ENCODE results near the gene CSH2. TPM values are rescaled to one million over a fixed set of nuclear protein-coding genes. Genes with fewer than 3 reads are reported as not detected.
"Not testable (repeated sequence)": the region's sequence is repeated elsewhere in the genome, so short reads cannot be mapped to it uniquely, and the experiment has no call there.

Gene CSH2
- total and polyA plus RNA-seq, 4 experiments from 2014 or later, result not detected

DNA sequence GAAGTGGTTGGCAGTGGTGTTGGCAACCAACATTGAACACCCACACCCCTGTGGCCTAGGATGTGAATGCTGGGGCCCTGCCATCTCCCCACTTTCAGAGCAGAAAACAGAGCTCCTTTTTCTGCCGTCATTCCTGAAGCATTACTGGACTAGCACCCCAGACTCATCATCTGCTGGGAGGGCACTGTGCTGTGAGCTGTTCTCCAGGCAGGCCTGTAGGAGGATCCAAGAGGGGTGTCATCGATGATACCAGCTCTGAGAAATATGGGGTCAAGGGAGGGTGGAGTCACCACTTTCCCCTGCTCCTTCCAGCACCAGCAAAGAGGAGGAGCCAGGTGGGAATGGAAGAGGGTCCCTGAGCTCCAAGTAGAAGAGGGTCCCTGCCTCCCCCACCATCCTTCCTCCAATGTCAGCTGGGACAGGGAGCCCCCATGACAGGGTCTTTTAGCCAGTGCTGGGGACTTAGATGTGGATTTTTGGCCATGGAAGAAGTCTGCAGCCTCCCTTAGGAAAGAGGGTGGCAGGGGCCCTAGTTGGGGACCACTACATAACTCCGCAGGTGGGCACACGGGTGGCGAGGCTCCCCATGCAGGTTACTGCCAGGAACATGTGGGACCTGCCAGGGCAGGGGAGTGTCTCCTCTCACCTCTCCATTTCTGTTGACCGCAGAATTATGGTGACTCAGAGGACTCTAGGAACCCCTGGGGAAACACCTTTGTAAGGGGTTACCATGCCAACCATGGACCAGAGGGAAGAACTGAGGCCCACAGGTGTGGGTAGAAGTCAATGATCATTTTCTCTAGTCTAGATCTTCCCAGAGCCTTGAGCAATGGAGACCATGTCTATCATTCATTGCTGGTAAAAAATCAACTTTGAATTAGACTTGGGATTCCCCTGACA, 25.7 kb upstream of the CSH2 start:
- H3K27me3 Mint-ChIP-seq; H3K4me1 ChIP-seq (ENCODE audit: insufficient read depth, low read length); intact Hi-C loops (cut with micrococcal nuclease); H3K9me3 Mint-ChIP-seq; H3K36me3 Mint-ChIP-seq; H3K4me3 Mint-ChIP-seq; H3K27ac ChIP-seq (ENCODE audit: low read depth, low read length); H3K9me3 ChIP-seq (ENCODE audit: control insufficient read depth in 1 of 2, low read length in 2 of 2); H3K4me3 ChIP-seq (ENCODE audit: low read length in 2 of 2); H3K27me3 ChIP-seq (ENCODE audit: insufficient read depth, low read length); H3K36me3 ChIP-seq (ENCODE audit: insufficient read depth, low read length); POLR2A ChIA-PET (ENCODE audit: partially characterized antibody): not testable (repeated sequence)
- CTCF ChIA-PET (ENCODE audit: partially characterized antibody), result interaction anchor here (1.1 kb wide), 1 partner anchor 17 kb away, joined by 4 read pairs; no protein-coding TSS in a partner anchor
- H3K4me1 Mint-ChIP-seq, result peaks cover 3 to 12% (median 4%) of the 10 kb centered on the region in 4 donors
- peak; percentile 27 to 83 (median 32) for DNase-seq
- peak overlapping the region in 1 of 7 donors; percentile 46 for H3K27ac Mint-ChIP-seq

DNA sequence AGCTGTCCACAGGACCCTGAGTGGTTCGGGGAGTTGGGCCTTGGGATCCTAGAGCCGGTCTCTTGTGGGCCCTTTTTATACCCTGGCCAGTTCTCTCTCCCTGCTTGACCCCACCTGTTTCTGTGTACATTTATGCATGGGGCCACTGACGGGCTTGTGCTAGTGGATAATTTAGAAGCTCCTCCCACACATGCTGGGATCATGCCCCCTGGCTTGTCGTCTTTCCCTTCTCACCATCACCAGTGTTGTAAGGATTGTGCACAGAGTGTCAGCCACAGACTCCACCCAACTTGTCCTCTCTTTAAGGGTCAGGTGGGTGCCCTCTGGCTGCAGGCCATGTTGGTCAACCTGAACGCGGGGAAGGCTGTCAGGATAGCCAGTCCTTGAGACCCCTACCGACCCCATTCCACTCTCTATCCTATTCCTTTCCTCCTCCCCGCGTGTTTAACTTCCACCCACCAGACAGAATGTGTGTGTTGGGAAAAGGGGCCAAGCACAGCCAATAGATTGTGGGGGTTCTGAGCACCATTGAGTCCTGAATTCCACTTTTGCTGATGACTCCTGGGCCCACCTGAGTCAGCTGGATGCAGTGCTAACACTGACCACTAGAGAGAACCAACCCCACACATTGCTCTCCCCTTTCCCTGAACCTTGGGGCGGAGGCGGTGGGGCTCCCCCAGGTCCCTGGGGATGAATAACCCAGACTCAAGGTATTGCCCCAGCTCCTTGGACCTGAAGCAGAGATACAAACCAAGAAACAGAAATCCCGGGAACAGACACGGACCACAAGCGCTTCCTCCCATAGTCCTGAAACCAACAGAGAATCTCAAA, 23.3 kb upstream of the CSH2 start, which contains the start of gene CSH1:
TSS of gene CSH1 (minus strand) at position 51 of the 831 bp plus-strand sequence. CDS start 63 bp downstream, outside the sequence.
- intact Hi-C loops (cut with micrococcal nuclease); H3K36me3 Mint-ChIP-seq; CTCF ChIA-PET (ENCODE audit: partially characterized antibody): not testable (repeated sequence)

DNA sequence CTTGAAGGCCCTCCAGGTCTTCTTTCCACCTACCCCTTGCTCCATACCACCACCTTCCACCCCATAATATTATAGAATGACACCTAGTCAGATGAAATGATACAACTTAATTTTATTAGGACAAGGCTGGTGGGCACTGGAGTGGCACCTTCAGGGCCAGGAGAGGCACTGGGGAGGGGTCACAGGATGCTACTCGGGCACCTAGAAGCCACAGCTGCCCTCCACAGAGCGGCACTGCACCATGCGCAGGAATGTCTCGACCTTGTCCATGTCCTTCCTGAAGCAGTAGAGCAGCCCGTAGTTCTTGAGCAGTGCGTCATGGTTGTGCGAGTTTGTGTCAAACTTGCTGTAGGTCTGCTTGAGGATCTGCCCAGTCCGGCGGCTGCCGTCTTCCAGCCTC, 21.3 kb upstream of the CSH2 start:
- CTCF ChIA-PET (ENCODE audit: partially characterized antibody); intact Hi-C loops (cut with micrococcal nuclease): not testable (repeated sequence)

More for the DNA sequence above, 23.3 kb upstream of the CSH2 start, which contains the start of gene CSH1:
- H3K4me1 Mint-ChIP-seq; H3K27ac ChIP-seq (ENCODE audit: low read depth, low read length); DNase-seq; H3K9me3 ChIP-seq (ENCODE audit: control insufficient read depth in 1 of 2, low read length in 2 of 2); H3K27me3 Mint-ChIP-seq; POLR2A ChIA-PET (ENCODE audit: partially characterized antibody); H3K4me1 ChIP-seq (ENCODE audit: insufficient read depth, low read length); H3K4me3 ChIP-seq (ENCODE audit: low read length in 2 of 2); H3K27ac Mint-ChIP-seq; H3K36me3 ChIP-seq (ENCODE audit: insufficient read depth, low read length); H3K9me3 Mint-ChIP-seq; H3K4me3 Mint-ChIP-seq; H3K27me3 ChIP-seq (ENCODE audit: insufficient read depth, low read length): not testable (repeated sequence)

DNA sequence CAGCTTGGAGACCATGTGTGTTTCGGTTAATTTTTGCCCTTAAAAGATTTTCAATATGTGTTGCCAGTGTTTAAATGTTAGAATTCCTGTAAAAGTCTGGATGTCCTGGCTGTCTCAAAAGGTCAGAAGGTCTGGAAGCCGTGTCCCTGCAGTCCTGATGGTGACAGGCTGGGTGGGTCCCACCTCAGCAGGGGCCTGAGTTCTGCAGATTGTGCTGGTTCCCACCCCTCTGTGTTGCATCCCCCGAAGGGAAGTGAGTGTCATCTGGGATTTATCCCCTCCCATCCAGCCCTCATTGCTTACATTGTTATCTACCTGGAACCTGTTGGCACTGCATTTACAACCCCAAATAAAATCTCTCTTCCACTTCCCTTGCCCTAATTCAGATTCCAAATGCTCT, 20.5 kb upstream of the CSH2 start:
- H3K4me1 Mint-ChIP-seq; H3K4me3 ChIP-seq (ENCODE audit: low read length in 2 of 2); intact Hi-C loops (cut with micrococcal nuclease); H3K4me1 ChIP-seq (ENCODE audit: insufficient read depth, low read length); POLR2A ChIA-PET (ENCODE audit: partially characterized antibody); H3K4me3 Mint-ChIP-seq; H3K36me3 ChIP-seq (ENCODE audit: insufficient read depth, low read length); H3K27me3 Mint-ChIP-seq; H3K27ac Mint-ChIP-seq; DNase-seq; H3K9me3 Mint-ChIP-seq; H3K27ac ChIP-seq (ENCODE audit: low read depth, low read length); H3K27me3 ChIP-seq (ENCODE audit: insufficient read depth, low read length); H3K9me3 ChIP-seq (ENCODE audit: control insufficient read depth in 1 of 2, low read length in 2 of 2); H3K36me3 Mint-ChIP-seq: not testable (repeated sequence)
- CTCF ChIA-PET (ENCODE audit: partially characterized antibody), result interaction anchor here (1.0 kb wide), 1 partner anchor 27 kb away, joined by 3 read pairs; no protein-coding TSS in a partner anchor

More for the DNA sequence above, 21.3 kb upstream of the CSH2 start:
- H3K36me3 ChIP-seq (ENCODE audit: insufficient read depth, low read length); H3K9me3 ChIP-seq (ENCODE audit: control insufficient read depth in 1 of 2, low read length in 2 of 2); H3K27ac Mint-ChIP-seq; H3K4me1 Mint-ChIP-seq; H3K36me3 Mint-ChIP-seq; H3K4me3 Mint-ChIP-seq; H3K27ac ChIP-seq (ENCODE audit: low read depth, low read length); H3K4me1 ChIP-seq (ENCODE audit: insufficient read depth, low read length); H3K9me3 Mint-ChIP-seq; H3K27me3 ChIP-seq (ENCODE audit: insufficient read depth, low read length); H3K27me3 Mint-ChIP-seq; DNase-seq; H3K4me3 ChIP-seq (ENCODE audit: low read length in 2 of 2); POLR2A ChIA-PET (ENCODE audit: partially characterized antibody): not testable (repeated sequence)

DNA sequence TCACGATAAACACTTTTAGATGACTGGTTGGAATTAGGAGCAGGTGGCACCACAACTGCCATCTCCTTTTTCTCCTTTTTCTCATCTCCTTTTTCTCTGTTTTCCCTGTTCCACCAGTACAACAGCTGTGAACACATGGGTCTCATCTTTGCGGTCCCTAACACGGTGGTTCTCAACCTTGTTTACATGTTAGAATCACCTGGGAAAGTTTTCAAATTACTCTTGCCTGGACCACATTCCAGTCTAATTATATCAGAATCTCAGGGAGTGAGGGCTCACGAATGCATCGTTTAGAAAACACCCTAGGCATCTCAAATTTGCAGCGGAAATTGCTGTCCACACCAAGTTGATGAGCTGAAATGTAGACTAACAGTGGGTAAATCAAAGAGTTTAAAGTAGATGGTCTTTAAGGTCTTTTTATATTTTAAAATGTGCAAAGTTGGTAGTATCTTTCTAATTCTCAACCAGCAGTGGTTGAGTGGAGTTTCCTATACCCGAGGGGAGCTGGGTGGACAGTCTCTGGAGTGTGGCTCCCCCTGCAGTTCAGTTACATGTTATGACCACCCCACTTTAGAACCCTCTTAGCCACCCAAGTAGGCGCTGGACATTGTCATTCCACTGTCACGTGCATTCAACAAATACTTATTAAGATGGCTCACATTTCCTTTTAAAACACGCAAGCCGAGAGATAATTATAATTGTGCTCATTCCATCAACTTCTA, 19.0 kb upstream of the CSH2 start:
- H3K9me3 ChIP-seq (ENCODE audit: control insufficient read depth in 1 of 2, low read length in 2 of 2); H3K36me3 ChIP-seq (ENCODE audit: insufficient read depth, low read length); intact Hi-C loops (cut with micrococcal nuclease); H3K4me1 ChIP-seq (ENCODE audit: insufficient read depth, low read length); H3K9me3 Mint-ChIP-seq; H3K4me3 ChIP-seq (ENCODE audit: low read length in 2 of 2); H3K4me1 Mint-ChIP-seq; H3K4me3 Mint-ChIP-seq; DNase-seq; POLR2A ChIA-PET (ENCODE audit: partially characterized antibody); CTCF ChIA-PET (ENCODE audit: partially characterized antibody); H3K27ac Mint-ChIP-seq; H3K27me3 Mint-ChIP-seq; H3K36me3 Mint-ChIP-seq; H3K27ac ChIP-seq (ENCODE audit: low read depth, low read length); H3K27me3 ChIP-seq (ENCODE audit: insufficient read depth, low read length): not testable (repeated sequence)

DNA sequence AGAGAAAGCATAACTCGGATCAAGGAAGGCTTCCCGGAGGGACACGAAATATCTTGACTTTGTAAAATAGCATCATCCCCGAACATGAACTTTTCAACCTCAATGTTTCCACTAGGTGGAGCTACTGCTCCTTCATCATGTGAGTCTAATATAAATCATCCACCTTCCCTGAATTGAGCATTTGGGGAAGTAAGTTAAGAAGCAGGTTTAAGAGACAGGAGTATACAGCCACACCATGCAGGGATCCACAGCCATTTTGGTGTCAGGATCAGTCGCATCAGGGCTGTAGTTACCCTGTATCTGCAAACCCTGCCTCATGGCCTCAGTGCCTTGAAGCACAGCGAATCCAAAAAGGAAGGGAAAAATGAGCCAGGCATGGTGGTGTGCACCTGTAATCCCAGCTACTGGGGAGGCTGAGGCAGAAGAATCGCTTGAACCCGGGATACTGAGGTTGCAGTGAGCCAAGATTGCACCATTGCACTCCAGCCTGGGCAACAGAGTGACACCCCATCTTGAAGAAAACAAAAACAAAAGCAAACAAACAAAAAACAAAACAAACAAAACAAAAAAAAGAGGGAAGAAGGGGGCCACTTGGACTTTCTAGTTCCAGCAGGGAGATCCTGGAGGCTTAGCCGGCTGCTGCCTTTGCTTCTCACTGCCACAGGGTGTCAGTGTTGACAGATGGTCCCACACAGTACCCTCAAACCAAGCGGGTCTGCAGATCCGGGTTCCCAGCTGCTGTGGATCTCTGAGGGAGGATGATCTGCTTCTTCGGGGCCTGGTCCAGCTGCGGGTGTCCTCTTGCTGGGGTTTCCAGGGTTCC, 15.8 kb upstream of the CSH2 start:
- H3K27me3 ChIP-seq (ENCODE audit: insufficient read depth, low read length); H3K36me3 Mint-ChIP-seq; H3K4me3 ChIP-seq (ENCODE audit: low read length in 2 of 2); H3K27ac Mint-ChIP-seq; intact Hi-C loops (cut with micrococcal nuclease); H3K27me3 Mint-ChIP-seq; H3K4me1 ChIP-seq (ENCODE audit: insufficient read depth, low read length); H3K27ac ChIP-seq (ENCODE audit: low read depth, low read length); H3K36me3 ChIP-seq (ENCODE audit: insufficient read depth, low read length); H3K4me1 Mint-ChIP-seq; H3K9me3 Mint-ChIP-seq; POLR2A ChIA-PET (ENCODE audit: partially characterized antibody); H3K9me3 ChIP-seq (ENCODE audit: control insufficient read depth in 1 of 2, low read length in 2 of 2): not testable (repeated sequence)
- CTCF ChIA-PET (ENCODE audit: partially characterized antibody), result interaction anchor here (0.7 to 3.4 kb wide), 17 partner anchors 8 to 382 kb away, joined by 3 to 23 read pairs (median 3); partner anchors contain the start of genes CD79B, GH1, GH2 and ICAM2
- peak in 4 of 5 donors; percentile 26 to 44 (median 36) for DNase-seq
- peak overlapping the region in 2 of 8 donors; percentile 17 to 53 for H3K4me3 Mint-ChIP-seq

Data from CD4-positive, alpha-beta memory T cell (primary cell).